ENCODE data around the gene IFITM2.
"Not testable (repeated sequence)": the region's sequence is repeated elsewhere in the genome, so short reads cannot be mapped to it uniquely, and the experiment has no call there.

Gene IFITM2

GRCh38 chr11:342328-342727, 34.7 kb downstream of the IFITM2 start:
- TF ChIP-seq CTCF (IDR thresholded peaks at IDR 0.05; ENCODE audit: low read length, missing control alignments): no peak
- no peak for DNase-seq (ENCODE audit: low read depth)
- H3K4me3 ChIP-seq (replicated peaks; ENCODE audit: low read depth, low read length): no peak overlapping the region

- DNase-seq (ENCODE audit: low read depth): no peak
- no peak for TF ChIP-seq CTCF (IDR thresholded peaks at IDR 0.05; ENCODE audit: low read length, missing control alignments)
- H3K4me3 ChIP-seq (replicated peaks; ENCODE audit: low read depth, low read length): no peak overlapping the region
Observed at GRCh38 chr11:344836-345578, 37.4 kb downstream of the IFITM2 start.

GRCh38 chr11:346529-346928, 38.9 kb downstream of the IFITM2 start:
- DNase-seq (ENCODE audit: low read depth): no peak
- no peak overlapping the region for H3K4me3 ChIP-seq (replicated peaks; ENCODE audit: low read depth, low read length)
- no peak for TF ChIP-seq CTCF (IDR thresholded peaks at IDR 0.05; ENCODE audit: low read length, missing control alignments)

- DNase-seq (ENCODE audit: low read depth): not testable (repeated sequence)
Observed at GRCh38 chr11:349270-349954, 41.8 kb downstream of the IFITM2 start.

GRCh38 chr11:350033-350722, 42.6 kb downstream of the IFITM2 start:
- not testable (repeated sequence) for DNase-seq (ENCODE audit: low read depth); H3K4me3 ChIP-seq (replicated peaks; ENCODE audit: low read depth, low read length)

More at GRCh38 chr11:349270-349954, 41.8 kb downstream of the IFITM2 start:
- not testable (repeated sequence) for H3K4me3 ChIP-seq (replicated peaks; ENCODE audit: low read depth, low read length)

GRCh38 chr11:350723-351255, 43.2 kb downstream of the IFITM2 start:
- TF ChIP-seq CTCF (IDR thresholded peaks at IDR 0.05; ENCODE audit: low read length, missing control alignments): no peak
- H3K4me3 ChIP-seq (replicated peaks; ENCODE audit: low read depth, low read length): no peak overlapping the region
- DNase-seq (ENCODE audit: low read depth): no peak

- no peak for DNase-seq (ENCODE audit: low read depth)
- no peak for TF ChIP-seq CTCF (IDR thresholded peaks at IDR 0.05; ENCODE audit: low read length, missing control alignments)
- no peak overlapping the region for H3K4me3 ChIP-seq (replicated peaks; ENCODE audit: low read depth, low read length)
Observed at GRCh38 chr11:351411-351810, 43.8 kb downstream of the IFITM2 start.
